Endometrium (tissue), 2 donors: Measurements from ENCODE around the gene MB21D2.
"Not testable (repeated sequence)": the region's sequence is repeated elsewhere in the genome, so short reads cannot be mapped to it uniquely, and the experiment has no call there.

Experiments used
- FAIRE-seq: peaks from 2 replicates; lab custom pipeline; 2012; peaks lifted over from hg19 to GRCh38; lab: Jason Lieb, UNC
- donor health status: control.
- donor health status: control.

The MB21D2 gene

DNA sequence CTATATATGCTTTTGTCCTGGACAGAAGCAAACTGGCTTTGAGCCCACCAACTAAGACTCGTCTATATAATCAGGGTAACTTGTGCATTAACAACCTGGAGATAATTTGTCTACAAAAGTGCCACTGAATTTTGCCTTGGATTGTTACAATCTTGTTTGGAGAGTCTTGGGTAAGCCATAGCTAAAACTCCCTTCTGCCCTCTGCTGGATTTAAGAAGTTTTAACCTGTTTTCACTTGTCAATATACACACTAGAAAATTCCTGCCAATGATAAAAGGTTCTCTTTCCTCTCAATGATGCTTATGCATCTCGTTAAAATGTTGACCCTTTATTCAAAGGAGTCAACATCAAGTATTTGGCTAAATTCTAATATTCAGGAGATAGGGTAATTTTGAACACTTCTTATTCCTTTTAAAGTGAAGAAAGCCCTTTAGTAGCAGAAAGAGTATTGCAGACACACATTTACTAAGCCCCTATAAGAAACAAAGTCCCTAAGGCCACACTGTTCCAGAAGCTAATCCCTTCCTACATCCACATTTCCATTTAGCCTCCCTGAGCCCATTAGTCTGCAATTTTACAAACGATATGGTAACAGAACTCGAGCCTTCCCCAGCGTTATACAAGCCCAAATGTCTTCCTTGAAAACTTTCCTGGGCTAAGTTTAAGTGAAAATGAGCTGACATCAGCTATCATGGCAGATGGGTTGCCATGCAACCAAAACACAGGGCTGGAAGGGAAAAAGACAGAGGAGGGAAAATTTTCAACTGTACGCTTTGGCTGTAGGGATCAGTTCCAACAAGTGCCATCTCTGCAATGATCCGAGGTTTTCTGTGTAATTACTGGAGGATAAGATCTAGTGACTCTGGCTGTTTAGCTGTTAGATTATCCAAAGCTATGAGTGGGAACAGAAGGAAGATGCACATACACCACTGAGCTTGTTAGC lies 114.4 kb downstream of the MB21D2 start:
- peak; percentile 84 for FAIRE-seq

GRCh38 chr3:192801985-192802384 lies 115.7 kb downstream of the MB21D2 start:
- FAIRE-seq, result no peak

DNA sequence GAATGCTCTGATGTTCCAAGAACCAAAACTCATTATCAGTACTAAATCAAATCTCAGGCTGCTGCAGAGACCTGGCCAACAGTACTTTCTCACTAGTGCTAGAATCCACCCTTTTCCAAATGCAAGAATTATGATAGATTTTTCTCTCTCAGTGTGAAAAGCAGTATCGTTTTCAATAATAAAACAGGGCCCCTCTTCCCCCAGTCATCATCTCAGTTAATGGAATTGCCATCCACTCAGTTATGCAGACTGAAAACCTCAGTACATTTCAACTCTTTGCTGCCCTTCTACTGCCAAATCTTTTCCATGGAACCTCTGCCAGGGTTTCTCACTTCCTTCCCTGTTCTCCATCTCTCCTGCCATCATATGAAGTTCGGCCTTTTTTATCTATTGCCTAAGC lies 117.9 kb downstream of the MB21D2 start:
- no peak for FAIRE-seq

GRCh38 chr3:192795021-192795420 lies 122.6 kb downstream of the MB21D2 start:
- FAIRE-seq, result no peak

DNA sequence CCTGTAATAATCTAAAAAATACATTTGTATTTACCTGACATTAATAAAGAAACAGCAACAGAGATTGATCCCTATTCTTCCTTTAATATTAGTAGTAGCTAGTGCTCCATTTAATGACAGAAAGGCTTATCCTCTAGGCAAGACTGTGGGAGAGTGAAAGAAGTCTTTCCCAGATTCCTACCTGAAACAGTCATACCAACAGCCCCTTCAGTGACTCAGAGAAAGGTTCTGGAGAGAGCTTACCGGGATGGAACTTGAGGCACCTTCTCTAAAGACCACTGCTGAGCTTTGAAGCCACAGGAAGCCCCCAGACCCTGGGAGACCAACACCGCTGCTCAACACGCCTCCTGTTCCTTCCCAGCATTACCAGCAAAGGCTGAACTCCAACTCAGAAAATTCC lies 123.4 kb downstream of the MB21D2 start:
- FAIRE-seq, result no peak

- not testable (repeated sequence) for FAIRE-seq
Measured at GRCh38 chr3:192788816-192789515, 128.7 kb downstream of the MB21D2 start.

DNA sequence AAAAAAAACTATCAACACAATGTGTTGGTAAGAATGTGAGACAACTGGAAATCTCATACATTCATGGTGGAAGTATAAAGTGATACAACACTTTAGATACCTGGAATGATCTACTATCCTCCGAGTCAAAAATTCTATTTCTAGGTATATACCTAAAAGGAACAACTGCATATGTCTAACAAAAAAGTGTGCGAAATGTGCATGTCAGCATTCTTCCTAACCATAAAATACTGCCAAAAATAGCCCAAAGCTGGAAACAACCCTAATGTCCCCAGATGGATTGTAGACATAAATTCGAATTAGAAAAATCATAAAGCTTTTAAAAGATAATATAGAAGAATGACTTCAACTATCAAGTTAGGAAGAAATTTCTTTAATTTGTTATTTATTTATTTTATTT lies 139.1 kb downstream of the MB21D2 start:
- FAIRE-seq, result no peak

GRCh38 chr3:192774341-192774740 lies 143.3 kb downstream of the MB21D2 start:
- FAIRE-seq, result not testable (repeated sequence)

GRCh38 chr3:192772240-192772894 lies 145.3 kb downstream of the MB21D2 start:
- FAIRE-seq, result no peak

- no peak for FAIRE-seq
Measured at GRCh38 chr3:192758654-192759053, 159.0 kb downstream of the MB21D2 start.

GRCh38 chr3:192751148-192751547 lies 166.5 kb downstream of the MB21D2 start:
- FAIRE-seq, result no peak

DNA sequence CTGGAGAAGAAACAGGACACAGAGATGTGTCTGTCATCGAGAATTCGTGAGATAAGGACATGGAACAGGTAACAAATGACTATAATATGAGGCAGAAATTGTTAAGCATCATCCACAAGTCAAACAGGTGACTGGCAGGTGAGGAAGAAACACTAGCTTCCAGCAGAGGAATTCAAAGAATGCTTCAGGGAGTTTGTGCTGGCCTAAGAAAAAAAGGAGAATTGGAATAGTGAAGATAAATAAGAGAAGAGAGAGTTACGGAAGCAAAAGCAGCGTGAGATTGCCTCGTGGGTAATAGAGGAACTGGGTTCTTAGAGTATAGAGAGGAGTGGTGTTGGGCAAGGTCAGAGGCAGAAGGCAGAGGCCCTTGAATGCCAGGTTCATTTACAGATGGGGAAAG lies 167.5 kb downstream of the MB21D2 start:
- no peak for FAIRE-seq

- no peak for FAIRE-seq
Measured at GRCh38 chr3:192747746-192748145, 169.9 kb downstream of the MB21D2 start.

DNA sequence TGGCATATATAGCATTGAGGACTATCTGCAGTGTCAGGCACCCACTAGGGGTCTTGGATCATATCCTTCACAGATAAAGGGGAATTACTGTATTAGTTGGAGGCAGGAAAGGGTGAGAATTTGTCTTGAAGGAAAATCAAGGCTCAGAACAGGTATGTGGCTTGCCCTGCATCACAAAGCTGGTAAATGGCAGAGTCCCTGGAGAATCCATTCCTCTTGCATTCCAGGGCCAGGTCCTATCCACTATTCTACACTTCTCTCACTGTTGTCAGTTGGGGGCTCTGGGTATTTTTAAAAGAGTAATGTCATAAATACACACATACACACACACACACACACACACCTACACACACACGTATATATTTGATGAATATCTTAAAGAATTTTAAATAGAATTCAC lies 170.5 kb downstream of the MB21D2 start:
- FAIRE-seq, result no peak
